Fibroblast of gingiva (primary cell): Measurements from ENCODE around the gene SLC18A3.

Experiments used
- DNase-seq: peaks from one replicate; pipeline ENCODE4 v3.0.0-alpha.2; 2011; ENCODE audit warnings: low read depth

SLC18A3 gene

DNA sequence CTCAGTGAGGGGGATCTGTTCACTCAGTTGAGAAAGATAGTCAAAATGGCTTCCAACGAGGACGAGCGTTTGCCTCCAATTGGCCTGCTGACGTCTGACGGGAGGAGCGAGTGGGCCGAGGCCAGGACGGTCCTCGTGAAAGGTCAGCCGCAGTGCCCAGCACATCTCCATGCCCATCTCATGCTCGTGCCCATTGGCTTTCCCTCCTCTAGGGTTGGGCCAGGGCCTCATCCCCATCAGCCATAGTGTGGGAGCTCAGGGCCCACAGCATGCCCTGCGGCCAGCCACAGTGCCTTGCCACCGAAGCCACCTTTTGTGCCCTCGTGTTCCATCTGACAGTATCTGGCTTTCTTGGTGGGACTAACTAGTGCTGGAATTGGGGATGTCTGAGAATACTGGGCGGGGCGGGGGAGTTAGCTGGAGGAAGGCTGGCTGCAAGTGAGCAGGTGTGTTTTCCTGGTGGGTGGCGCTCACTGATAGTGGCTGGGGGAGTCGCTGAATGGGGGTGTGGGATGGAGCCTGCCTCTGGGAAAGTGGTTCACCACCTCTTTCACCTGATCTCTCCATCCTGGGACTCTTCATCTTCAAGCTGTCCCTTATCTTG lies 17.6 kb downstream of the SLC18A3 start:
- no peak for DNase-seq

- DNase-seq, result no peak
These were observed 18.5 kb downstream of the SLC18A3 start for GRCh38 chr10:49628599-49628998.

GRCh38 chr10:49629431-49629881 lies 19.3 kb downstream of the SLC18A3 start:
- no peak for DNase-seq

DNA sequence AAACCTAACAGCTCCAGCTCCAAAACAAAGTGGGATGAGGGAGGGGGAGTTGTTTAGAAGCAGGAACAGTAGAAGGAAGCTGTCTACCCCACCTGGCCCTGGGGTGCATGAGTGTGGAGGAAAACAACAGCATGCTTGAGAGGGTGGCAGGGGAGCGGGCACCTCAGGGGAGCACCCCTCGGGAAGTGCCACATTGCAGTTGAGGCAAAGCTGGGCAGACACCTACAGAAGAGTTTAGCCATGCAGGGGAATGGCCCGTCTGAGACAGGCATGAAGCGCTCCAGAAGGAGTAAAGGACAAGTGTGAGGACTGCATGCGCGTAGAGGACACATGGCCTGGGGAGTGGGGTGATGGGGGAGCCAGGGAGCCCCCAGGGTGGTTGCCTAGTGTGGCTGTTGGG lies 21.9 kb downstream of the SLC18A3 start:
- no peak for DNase-seq

DNA sequence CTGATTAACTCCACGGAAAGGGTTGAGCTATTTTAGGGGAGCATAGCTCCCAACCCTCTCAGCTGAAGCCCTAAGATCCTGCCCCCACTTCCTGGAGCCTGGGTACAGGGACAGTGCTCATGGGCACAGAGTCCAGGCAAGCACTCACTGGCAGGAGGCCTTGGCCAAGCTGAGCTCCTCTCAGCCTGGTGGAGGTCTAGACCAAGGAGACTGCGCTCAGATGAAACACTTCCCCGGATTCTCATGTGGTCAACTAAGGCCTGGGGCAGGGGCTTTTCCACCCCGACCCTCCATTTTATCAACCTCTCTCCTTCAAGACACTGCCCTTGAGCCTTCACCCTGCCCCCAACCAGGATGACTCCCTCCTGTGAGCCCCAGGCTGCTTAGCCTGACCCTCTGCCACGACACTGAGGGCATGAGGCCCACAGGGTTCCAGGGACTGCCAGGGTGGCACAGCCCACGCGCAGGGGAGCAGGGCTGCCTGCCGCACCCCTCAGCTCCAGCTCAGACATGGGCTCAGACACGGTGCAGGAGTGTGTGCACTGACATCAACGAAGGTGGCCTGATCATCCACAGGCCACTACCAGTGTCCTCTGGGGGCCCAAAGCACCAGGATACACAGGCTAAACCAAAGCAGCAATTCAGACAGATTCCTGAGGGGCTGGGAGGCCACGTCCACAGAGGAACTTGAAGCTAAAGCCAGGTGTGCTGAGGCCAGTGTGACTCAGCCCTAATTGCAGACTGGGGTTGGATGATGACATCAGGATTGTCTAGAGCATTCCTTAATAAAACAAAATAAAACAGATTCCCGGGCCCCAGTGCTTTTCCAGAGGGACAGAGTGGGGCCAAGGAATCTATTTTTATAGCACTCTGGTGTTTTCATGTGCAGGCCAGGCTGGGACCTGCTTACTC lies 22.6 kb downstream of the SLC18A3 start:
- DNase-seq, result no peak

DNA sequence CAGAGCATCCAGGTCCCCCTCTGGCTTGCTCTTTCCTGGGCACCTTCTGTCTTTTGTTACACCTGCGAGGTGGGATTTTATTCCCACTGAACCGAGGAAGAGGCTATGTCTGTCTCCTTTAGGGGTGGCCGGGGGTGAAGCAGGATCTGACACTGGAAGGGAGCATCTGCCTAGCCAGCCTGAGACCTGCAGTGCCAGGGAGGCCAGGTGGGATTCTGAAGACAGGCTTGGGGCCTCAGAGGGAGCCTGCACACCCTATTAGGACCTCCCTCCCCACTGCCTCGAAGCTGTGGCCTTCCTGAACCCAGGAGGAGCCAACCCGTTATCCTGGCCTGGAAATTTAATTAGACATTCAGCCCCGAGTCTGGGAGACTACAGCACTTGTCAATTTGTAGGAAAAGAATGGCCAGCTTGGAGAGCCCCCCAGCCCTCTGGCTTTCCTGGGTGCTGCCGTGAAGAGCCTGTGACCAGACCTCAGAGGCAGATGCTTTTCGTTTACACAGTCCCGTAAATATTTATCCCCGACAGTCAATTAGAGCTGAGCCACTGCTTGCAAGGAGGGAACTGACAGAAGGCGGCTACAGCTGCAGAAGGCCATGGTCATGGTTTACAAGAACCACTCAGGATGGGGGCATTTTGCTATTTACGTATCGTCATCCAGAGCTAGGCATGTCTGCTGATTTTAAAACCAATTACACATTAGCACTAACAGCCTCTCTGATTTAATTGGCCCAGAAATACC lies 23.4 kb downstream of the SLC18A3 start:
- no peak for DNase-seq

GRCh38 chr10:49634069-49634660 lies 24.1 kb downstream of the SLC18A3 start:
- DNase-seq, result no peak

DNA sequence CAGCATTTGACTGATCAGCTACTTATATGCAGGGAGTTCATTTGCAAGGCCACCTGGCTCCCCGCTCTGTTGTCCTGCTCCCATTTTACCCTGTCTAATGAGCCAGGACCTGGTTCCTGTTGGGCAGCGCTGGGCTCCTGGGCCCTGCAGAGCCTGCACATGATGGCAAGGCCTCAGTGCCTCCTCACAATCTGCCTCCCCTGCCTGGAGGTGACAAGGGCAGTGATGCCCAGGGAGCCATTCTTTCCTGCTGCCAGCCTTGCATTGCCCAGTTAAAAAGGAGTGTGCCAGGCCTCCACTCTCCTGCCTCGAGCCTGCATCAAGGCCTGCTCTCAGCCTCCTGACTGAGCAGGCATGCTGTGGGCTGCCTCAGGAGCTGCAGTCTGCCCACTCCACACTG lies 32.2 kb downstream of the SLC18A3 start:
- DNase-seq, result no peak

- DNase-seq, result no peak
These were observed 33.3 kb downstream of the SLC18A3 start for GRCh38 chr10:49643241-49644034.

DNA sequence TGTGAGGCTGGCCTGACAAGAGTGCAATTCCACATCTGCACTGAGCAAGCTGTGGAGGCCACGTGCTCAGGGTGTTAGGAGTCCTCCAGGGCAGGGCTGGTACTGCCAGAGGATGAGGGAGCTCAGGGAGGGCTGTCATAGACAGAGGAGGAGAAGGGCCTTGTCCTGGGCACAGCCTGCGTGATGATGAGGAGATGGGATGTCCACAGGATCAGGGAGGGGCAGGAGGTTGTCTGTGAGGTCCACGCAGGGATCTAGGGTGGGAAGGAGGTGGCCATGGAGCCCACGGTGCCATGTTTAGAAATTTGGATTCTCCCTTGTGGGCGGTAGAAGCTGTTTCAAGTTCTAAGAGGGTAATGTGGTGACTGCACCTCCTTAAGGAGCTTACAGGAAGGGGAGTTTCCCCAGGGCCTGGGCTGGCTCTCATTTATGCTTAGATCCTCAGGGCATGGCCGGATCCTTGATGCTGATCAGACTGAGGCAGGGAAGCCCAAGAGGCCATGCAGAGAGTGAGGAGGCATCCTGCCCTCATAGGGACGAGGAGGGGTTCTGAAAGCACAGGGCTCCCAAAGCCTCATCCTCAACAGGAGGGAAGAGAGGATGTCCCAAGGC lies 34.0 kb downstream of the SLC18A3 start:
- no peak for DNase-seq

DNA sequence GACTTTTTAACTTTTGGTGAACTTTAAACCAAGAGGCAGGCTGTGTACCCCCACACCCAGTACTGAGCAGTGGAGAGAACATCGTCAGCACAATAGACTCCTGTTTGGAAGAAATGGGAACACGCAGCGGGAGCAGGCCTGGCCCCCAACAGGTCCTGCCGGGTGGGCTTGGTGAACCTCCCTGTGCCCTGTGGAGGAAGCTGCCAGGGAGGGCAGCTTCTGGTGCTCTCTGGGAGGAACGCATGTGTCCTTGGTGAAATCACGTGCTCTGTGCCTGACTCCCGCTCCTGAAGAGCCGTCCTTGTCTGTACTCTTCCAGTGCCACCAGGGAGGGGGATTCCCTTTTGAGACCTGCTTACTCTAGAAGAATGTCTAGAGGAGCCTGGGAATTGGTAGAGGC lies 35.3 kb downstream of the SLC18A3 start:
- no peak for DNase-seq

GRCh38 chr10:49645871-49646870 lies 36.1 kb downstream of the SLC18A3 start:
- no peak for DNase-seq

- DNase-seq, result no peak
These were observed 37.4 kb downstream of the SLC18A3 start for GRCh38 chr10:49647554-49647953.

DNA sequence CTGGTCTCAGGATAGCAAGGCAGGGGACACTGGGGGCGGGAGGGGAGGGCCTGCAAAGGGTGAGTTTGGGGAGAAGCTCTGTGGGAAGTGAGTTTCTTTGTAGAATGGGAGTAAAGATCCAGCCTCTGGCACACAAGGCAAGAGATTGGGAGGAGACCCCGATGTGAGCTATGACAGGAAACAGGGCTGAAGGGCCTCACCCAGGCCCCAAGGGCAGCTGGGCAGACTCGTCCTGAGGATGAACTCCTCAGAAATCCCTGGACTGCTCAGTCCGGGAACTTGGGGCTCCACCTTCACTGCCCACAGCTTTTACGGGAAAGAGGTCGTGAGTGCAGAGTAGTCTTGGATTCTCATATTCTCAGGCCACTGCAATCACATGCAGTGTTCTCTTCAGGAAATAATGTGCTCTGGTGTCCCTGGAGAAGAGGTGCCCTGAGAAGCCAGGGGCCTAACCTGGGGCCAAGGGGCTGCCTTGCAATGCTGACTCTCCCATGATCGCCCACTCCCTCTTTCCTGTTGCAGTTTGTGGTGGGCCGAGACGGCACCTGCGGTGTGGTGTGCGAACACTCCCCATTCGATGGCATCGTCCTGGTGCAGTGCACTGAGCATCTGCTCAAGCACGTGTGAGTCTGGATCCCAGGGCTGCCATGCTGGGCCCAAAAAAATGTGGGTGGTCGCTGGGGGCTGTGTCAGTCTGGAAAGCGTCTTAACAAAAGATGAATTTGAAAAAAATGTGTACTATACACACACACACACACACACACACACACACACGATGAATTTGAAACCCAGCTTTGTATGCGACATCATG lies 38.1 kb downstream of the SLC18A3 start:
- no peak for DNase-seq

GRCh38 chr10:49649294-49649693 lies 39.2 kb downstream of the SLC18A3 start:
- DNase-seq, result no peak

DNA sequence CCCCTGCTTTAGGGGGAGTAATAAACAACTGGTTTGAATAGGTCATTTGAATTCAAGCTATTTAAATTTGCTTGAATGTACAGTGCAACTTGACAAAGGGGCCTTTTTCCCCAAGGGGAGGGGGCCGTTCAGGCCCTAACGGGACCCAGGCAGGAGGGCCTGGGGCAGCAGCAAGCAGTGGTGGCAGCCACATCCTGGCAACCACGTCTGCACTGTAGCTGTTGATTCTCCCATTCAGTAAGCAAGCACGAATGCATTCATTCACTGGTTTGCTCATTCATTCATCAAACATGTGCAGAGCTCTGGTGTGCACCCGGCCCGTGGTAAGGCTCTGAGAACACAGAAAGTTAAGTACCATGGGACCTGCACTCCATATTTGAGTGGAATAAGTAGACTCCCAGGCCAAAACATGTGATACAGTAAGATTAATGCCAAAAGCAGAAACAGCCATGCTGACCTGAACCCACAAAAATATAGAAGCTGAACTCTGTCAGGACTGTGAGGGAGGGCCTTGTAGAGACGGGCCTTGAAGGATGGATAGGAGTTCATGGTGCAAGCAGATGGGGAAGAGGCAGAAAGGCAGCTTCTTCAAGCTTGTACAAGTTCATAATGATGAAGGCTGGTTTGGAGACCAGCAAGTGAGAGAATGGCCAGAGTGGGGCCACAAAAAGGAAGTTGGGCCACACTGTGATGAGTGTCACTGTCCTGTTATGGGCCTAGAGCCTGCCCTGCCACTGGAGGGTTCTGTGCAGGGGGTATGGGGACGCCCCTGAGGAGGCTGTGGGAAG lies 40.0 kb downstream of the SLC18A3 start:
- no peak for DNase-seq

DNA sequence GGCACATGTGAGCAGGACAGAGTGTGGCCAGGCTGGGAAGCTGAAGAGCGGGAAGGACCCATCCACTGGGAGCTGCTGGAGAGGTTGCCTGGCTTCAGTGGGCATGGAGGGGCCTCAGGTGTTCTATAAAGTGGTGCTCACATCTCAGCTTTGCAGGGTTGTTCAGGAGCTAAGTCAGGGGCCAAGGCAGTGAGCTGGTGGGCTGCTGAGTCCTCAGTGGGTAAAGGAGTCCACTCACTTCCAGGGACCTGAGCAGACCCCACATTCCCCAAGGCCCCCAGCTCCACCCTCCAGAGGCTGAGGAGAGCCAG lies 40.6 kb downstream of the SLC18A3 start:
- no peak for DNase-seq
